ENCODE results near the gene CCNA1.

DNA sequence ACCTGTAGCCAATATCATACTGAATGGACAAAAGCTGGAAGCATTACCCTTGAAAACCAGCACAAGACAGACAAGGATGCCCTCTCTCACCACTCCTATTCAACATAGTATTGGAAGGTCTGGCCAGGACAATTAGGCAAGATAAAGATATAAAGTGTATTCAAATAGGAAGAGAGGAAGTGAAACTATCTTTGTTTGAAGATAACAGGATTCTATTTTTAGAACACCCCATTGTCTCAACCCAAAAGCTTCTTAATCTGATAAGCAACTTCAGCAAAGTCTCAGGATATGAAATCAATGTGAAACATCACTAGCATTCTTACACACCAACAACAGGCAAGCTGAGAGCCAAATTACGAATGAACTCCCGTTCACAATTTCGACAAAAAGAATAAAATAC is 17.8 kb upstream of the CCNA1 start:
- TF ChIP-seq POLR2A (IDR thresholded peaks at IDR 0.05), result no peak
- TF ChIP-seq, protein P1, sequence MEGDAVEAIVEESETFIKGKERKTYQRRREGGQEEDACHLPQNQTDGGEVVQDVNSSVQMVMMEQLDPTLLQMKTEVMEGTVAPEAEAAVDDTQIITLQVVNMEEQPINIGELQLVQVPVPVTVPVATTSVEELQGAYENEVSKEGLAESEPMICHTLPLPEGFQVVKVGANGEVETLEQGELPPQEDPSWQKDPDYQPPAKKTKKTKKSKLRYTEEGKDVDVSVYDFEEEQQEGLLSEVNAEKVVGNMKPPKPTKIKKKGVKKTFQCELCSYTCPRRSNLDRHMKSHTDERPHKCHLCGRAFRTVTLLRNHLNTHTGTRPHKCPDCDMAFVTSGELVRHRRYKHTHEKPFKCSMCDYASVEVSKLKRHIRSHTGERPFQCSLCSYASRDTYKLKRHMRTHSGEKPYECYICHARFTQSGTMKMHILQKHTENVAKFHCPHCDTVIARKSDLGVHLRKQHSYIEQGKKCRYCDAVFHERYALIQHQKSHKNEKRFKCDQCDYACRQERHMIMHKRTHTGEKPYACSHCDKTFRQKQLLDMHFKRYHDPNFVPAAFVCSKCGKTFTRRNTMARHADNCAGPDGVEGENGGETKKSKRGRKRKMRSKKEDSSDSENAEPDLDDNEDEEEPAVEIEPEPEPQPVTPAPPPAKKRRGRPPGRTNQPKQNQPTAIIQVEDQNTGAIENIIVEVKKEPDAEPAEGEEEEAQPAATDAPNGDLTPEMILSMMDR (IDR thresholded peaks at IDR 0.05), result no peak
